Nucleus accumbens (tissue), 56 donors: ENCODE results near the gene SCGB3A1.

Experiments
- DNase-seq, 56 donors: peaks; one replicate each; lab custom pipeline; 2025; lab: John Stamatoyannopoulos, UW

SCGB3A1 gene

GRCh38 chr5:180593446-180594206 is 2.3 kb upstream of the SCGB3A1 start:
- no peak for DNase-seq

- peak in 3 of 56 donors; percentile 18 to 40 (median 30) for DNase-seq
Measured at GRCh38 chr5:180592176-180592575, 877 bp upstream of the SCGB3A1 start.

GRCh38 chr5:180590543-180591310 is 572 bp downstream of the SCGB3A1 start:
- DNase-seq, result no peak

- peak in 1 of 56 donors; percentile 18 for DNase-seq
Measured at GRCh38 chr5:180589771-180590542, 1.3 kb downstream of the SCGB3A1 start.

- no peak for DNase-seq
Measured at GRCh38 chr5:180586870-180587269, 4.4 kb downstream of the SCGB3A1 start.

- peak in 1 of 56 donors; percentile 13 for DNase-seq
Measured at GRCh38 chr5:180586204-180586603, 5.1 kb downstream of the SCGB3A1 start.

- DNase-seq, result no peak
Measured at GRCh38 chr5:180583738-180584137, 7.6 kb downstream of the SCGB3A1 start.

- DNase-seq, result no peak
Measured at GRCh38 chr5:180580681-180581080, 10.6 kb downstream of the SCGB3A1 start.

GRCh38 chr5:180575571-180575970 is 15.7 kb downstream of the SCGB3A1 start:
- DNase-seq, result no peak

- no peak for DNase-seq
Measured at GRCh38 chr5:180568914-180569313, 22.4 kb downstream of the SCGB3A1 start.

GRCh38 chr5:180563994-180564393 is 27.3 kb downstream of the SCGB3A1 start:
- peak in 1 of 56 donors; percentile 1 for DNase-seq

- DNase-seq, result no peak
Measured at GRCh38 chr5:180558232-180558631, 33.1 kb downstream of the SCGB3A1 start.

GRCh38 chr5:180557217-180557809 is 34.0 kb downstream of the SCGB3A1 start:
- DNase-seq, result no peak

- no peak for DNase-seq
Measured at GRCh38 chr5:180555168-180555921, 36.0 kb downstream of the SCGB3A1 start.

GRCh38 chr5:180553530-180553929 is 37.8 kb downstream of the SCGB3A1 start:
- no peak for DNase-seq

- no peak for DNase-seq
Measured at GRCh38 chr5:180548563-180548962, 42.7 kb downstream of the SCGB3A1 start.

- no peak for DNase-seq
Measured at GRCh38 chr5:180545248-180545647, 46.1 kb downstream of the SCGB3A1 start.

GRCh38 chr5:180541710-180542109 is 49.6 kb downstream of the SCGB3A1 start:
- no peak for DNase-seq
